GM21529 (cell line): Measurements from ENCODE around the gene PTTG1IP.
"Not testable (repeated sequence)": the region's sequence is repeated elsewhere in the genome, so short reads cannot be mapped to it uniquely, and the experiment has no call there.

Experiments
- ATAC-seq: cut with Tn5 transposase; IDR thresholded peaks from one replicate; pipeline ENCODE4 v1.9.1; 2021; ENCODE audit not compliant: unreplicated experiment

PTTG1IP gene

GRCh38 chr21:44883250-44883649, 9.8 kb upstream of the PTTG1IP start:
- no peak for ATAC-seq

GRCh38 chr21:44881198-44881872, 7.8 kb upstream of the PTTG1IP start:
- ATAC-seq: no peak

- ATAC-seq: no peak
These were observed 7.1 kb upstream of the PTTG1IP start for GRCh38 chr21:44880405-44881197.

GRCh38 chr21:44879238-44879637, 5.7 kb upstream of the PTTG1IP start:
- ATAC-seq: not testable (repeated sequence)

- no peak for ATAC-seq
These were observed 4.8 kb upstream of the PTTG1IP start for GRCh38 chr21:44878053-44878982.

- ATAC-seq: no peak
These were observed 3.5 kb upstream of the PTTG1IP start for GRCh38 chr21:44876849-44877575.

GRCh38 chr21:44875316-44875700, 1.8 kb upstream of the PTTG1IP start:
- no peak for ATAC-seq

GRCh38 chr21:44874497-44875315, 1.2 kb upstream of the PTTG1IP start:
- peak; percentile 10 for ATAC-seq

GRCh38 chr21:44874240-44874496, 678 bp upstream of the PTTG1IP start:
- ATAC-seq: peak; percentile 8

GRCh38 chr21:44872649-44873355, 688 bp downstream of the PTTG1IP start:
- peak; percentile 2 for ATAC-seq

- no peak for ATAC-seq
These were observed 1.2 kb downstream of the PTTG1IP start for GRCh38 chr21:44872323-44872648.

- no peak for ATAC-seq
These were observed 1.8 kb downstream of the PTTG1IP start for GRCh38 chr21:44871576-44872269.

GRCh38 chr21:44870748-44871495, 2.6 kb downstream of the PTTG1IP start:
- no peak for ATAC-seq

GRCh38 chr21:44869781-44870747, 3.4 kb downstream of the PTTG1IP start:
- ATAC-seq: no peak

- no peak for ATAC-seq
These were observed 4.8 kb downstream of the PTTG1IP start for GRCh38 chr21:44868707-44869106.

- ATAC-seq: no peak
These were observed 5.3 kb downstream of the PTTG1IP start for GRCh38 chr21:44867999-44868700.

- no peak for ATAC-seq
These were observed 6.0 kb downstream of the PTTG1IP start for GRCh38 chr21:44867464-44867863.
